ENCODE measurements around the gene ELK4.
A peak's percentile ranks its signal among the peaks of the same experiment; 100 is the strongest.

Gene ELK4

GRCh38 chr1:205598841-205599668 lies 32.8 kb downstream of the ELK4 start:
- DNase-seq (ENCODE audit: insufficient read length, low spot score) (no peak), FAIRE-seq (no peak)

GRCh38 chr1:205597691-205598314 lies 34.0 kb downstream of the ELK4 start:
- FAIRE-seq (no peak), DNase-seq (ENCODE audit: insufficient read length, low spot score) (no peak)

- FAIRE-seq (no peak), DNase-seq (ENCODE audit: insufficient read length, low spot score) (no peak)
Measured at GRCh38 chr1:205596876-205597275, 34.9 kb downstream of the ELK4 start.

- FAIRE-seq = no peak
- no peak for DNase-seq (ENCODE audit: insufficient read length, low spot score)
Measured at GRCh38 chr1:205595861-205596260, 36.0 kb downstream of the ELK4 start.

- FAIRE-seq (no peak), DNase-seq (ENCODE audit: insufficient read length, low spot score) (no peak)
Measured at GRCh38 chr1:205595435-205595834, 36.4 kb downstream of the ELK4 start.

- no peak for FAIRE-seq
Measured at GRCh38 chr1:205594846-205595245, 37.0 kb downstream of the ELK4 start.

GRCh38 chr1:205593967-205594366 lies 37.8 kb downstream of the ELK4 start:
- DNase-seq (ENCODE audit: insufficient read length, low spot score) (no peak), FAIRE-seq (no peak)

More at GRCh38 chr1:205594846-205595245, 37.0 kb downstream of the ELK4 start:
- no peak for DNase-seq (ENCODE audit: insufficient read length, low spot score)

GRCh38 chr1:205593532-205593931 lies 38.3 kb downstream of the ELK4 start:
- FAIRE-seq = peak; percentile 21
- no peak for DNase-seq (ENCODE audit: insufficient read length, low spot score)

- DNase-seq (ENCODE audit: insufficient read length, low spot score) = no peak
- no peak for FAIRE-seq
Measured at GRCh38 chr1:205592443-205593003, 39.3 kb downstream of the ELK4 start.

- peak; percentile 55 for FAIRE-seq
- peak; percentile 62 for DNase-seq (ENCODE audit: insufficient read length, low spot score)
Measured at GRCh38 chr1:205591522-205592351, 40.1 kb downstream of the ELK4 start.

GRCh38 chr1:205590777-205591513 lies 40.9 kb downstream of the ELK4 start:
- DNase-seq (ENCODE audit: insufficient read length, low spot score) (no peak), FAIRE-seq (no peak)

GRCh38 chr1:205590457-205590768 lies 41.4 kb downstream of the ELK4 start:
- no peak for FAIRE-seq
- no peak for DNase-seq (ENCODE audit: insufficient read length, low spot score)

- no peak for FAIRE-seq
Measured at GRCh38 chr1:205589618-205590456, 42.0 kb downstream of the ELK4 start.

GRCh38 chr1:205589046-205589445 lies 42.8 kb downstream of the ELK4 start:
- no peak for FAIRE-seq
- DNase-seq (ENCODE audit: insufficient read length, low spot score) = no peak

More at GRCh38 chr1:205589618-205590456, 42.0 kb downstream of the ELK4 start:
- DNase-seq (ENCODE audit: insufficient read length, low spot score) = no peak

- FAIRE-seq = no peak
Measured at GRCh38 chr1:205588636-205589035, 43.2 kb downstream of the ELK4 start.

GRCh38 chr1:205587581-205587980 lies 44.2 kb downstream of the ELK4 start:
- DNase-seq (ENCODE audit: insufficient read length, low spot score) (no peak), FAIRE-seq (no peak)

More at GRCh38 chr1:205588636-205589035, 43.2 kb downstream of the ELK4 start:
- no peak for DNase-seq (ENCODE audit: insufficient read length, low spot score)

GRCh38 chr1:205585835-205586785 lies 45.7 kb downstream of the ELK4 start:
- FAIRE-seq = no peak
- DNase-seq (ENCODE audit: insufficient read length, low spot score) = no peak

- DNase-seq (ENCODE audit: insufficient read length, low spot score) = no peak
- FAIRE-seq = no peak
Measured at GRCh38 chr1:205585169-205585834, 46.5 kb downstream of the ELK4 start.
